ENCODE results near the gene ATCAY.
"Not testable (repeated sequence)": the region's sequence is repeated elsewhere in the genome, so short reads cannot be mapped to it uniquely, and the experiment has no call there.

ATCAY gene

GRCh38 chr19:3904233-3904632 is 23.7 kb downstream of the ATCAY start:
- DNase-seq, result no peak

- no peak for DNase-seq
Measured at GRCh38 chr19:3907626-3908265, 27.3 kb downstream of the ATCAY start.

GRCh38 chr19:3908266-3909054 is 28.0 kb downstream of the ATCAY start:
- no peak for DNase-seq

- no peak for DNase-seq
Measured at GRCh38 chr19:3910105-3910504, 29.6 kb downstream of the ATCAY start.

- DNase-seq, result no peak
Measured at GRCh38 chr19:3914199-3914598, 33.7 kb downstream of the ATCAY start.

- no peak for DNase-seq
Measured at GRCh38 chr19:3916033-3916432, 35.5 kb downstream of the ATCAY start.

- DNase-seq, result no peak
Measured at GRCh38 chr19:3919793-3920192, 39.3 kb downstream of the ATCAY start.

GRCh38 chr19:3923096-3923758 is 42.7 kb downstream of the ATCAY start:
- no peak for DNase-seq

GRCh38 chr19:3923912-3924311 is 43.4 kb downstream of the ATCAY start:
- no peak for DNase-seq

- DNase-seq, result no peak
Measured at GRCh38 chr19:3931041-3931440, 50.6 kb downstream of the ATCAY start.

- no peak for DNase-seq
Measured at GRCh38 chr19:3932931-3933810, 52.7 kb downstream of the ATCAY start, which contains the start of gene NMRK2. NMRK2 (plus strand) TSS chr19:3933069; CDS start chr19:3933672, 603 bp downstream.

- DNase-seq, result no peak
Measured at GRCh38 chr19:3936506-3937442, 56.3 kb downstream of the ATCAY start.

- not testable (repeated sequence) for DNase-seq
Measured at GRCh38 chr19:3938300-3938950, 57.9 kb downstream of the ATCAY start.

GRCh38 chr19:3942790-3943409 is 62.4 kb downstream of the ATCAY start:
- DNase-seq, result no peak

- no peak for DNase-seq
Measured at GRCh38 chr19:3944018-3944721, 63.7 kb downstream of the ATCAY start.

- DNase-seq, result no peak
Measured at GRCh38 chr19:3945838-3946237, 65.4 kb downstream of the ATCAY start.

GRCh38 chr19:3947316-3947933 is 66.9 kb downstream of the ATCAY start:
- DNase-seq, result not testable (repeated sequence)

GRCh38 chr19:3949294-3949693 is 68.8 kb downstream of the ATCAY start:
- DNase-seq, result no peak
